ENCODE measurements around the gene NOX1. TPM values are rescaled to one million over a fixed set of nuclear protein-coding genes. Genes with fewer than 3 reads are reported as not detected.

The NOX1 gene
- not detected for polyA plus RNA-seq (2013, experiment 1 of 4)
- not detected for polyA plus RNA-seq (2013, experiment 2 of 4)
- polyA plus RNA-seq (2013, experiment 3 of 4), result not detected
- not detected for polyA plus RNA-seq (2013, experiment 4 of 4)

- Histone ChIP-seq H3K36me3 (ENCODE audit: control insufficient read depth, insufficient read depth, low read length) (no peaks in the 10 kb centered on the region), H3K27ac (ENCODE audit: insufficient read depth, low read depth, low read length, poor library complexity, severe bottlenecking) (no peak within 1 kb of the TSS), H3K27me3 (ENCODE audit: control insufficient read depth, insufficient read depth, low read length, poor library complexity, severe bottlenecking) (no peaks in the 10 kb centered on the region), H3K9me3 (ENCODE audit: control insufficient read depth, low read length) (no peaks in the 10 kb centered on the region), H3K4me1 (ENCODE audit: control insufficient read depth, insufficient read depth, low read length) (no peaks in the 10 kb centered on the region), H3K4me3 (ENCODE audit: insufficient read depth, low read depth, low read length) (no peak within 1 kb of the TSS)
- 71 to 77% methylated on average over 2 of the region's 2 CpGs for WGBS, 2 experiments
Measured at GRCh38 chrX:100874325-100874724, at the start of gene NOX1. Gene NOX1 (minus strand): TSS chrX:100874359. CDS start chrX:100874139, 220 bp downstream.

- Histone ChIP-seq H3K9me3 (ENCODE audit: control insufficient read depth, low read length) (no peaks in the 10 kb centered on the region), H3K36me3 (ENCODE audit: control insufficient read depth, insufficient read depth, low read length) (no peaks in the 10 kb centered on the region), H3K27ac (ENCODE audit: insufficient read depth, low read depth, low read length, poor library complexity, severe bottlenecking) (no peak overlapping the region), H3K4me1 (ENCODE audit: control insufficient read depth, insufficient read depth, low read length) (no peaks in the 10 kb centered on the region), H3K4me3 (ENCODE audit: insufficient read depth, low read depth, low read length) (no peak overlapping the region), H3K27me3 (ENCODE audit: control insufficient read depth, insufficient read depth, low read length, poor library complexity, severe bottlenecking) (no peaks in the 10 kb centered on the region)
- 80% methylated on average over 1 of the region's 2 CpGs; no CpG with 5 or more reads in 1 of the 2 experiments for WGBS, 2 experiments
Measured at GRCh38 chrX:100915562-100915961, 41.4 kb upstream of the NOX1 start.

- Histone ChIP-seq H3K27ac (ENCODE audit: insufficient read depth, low read depth, low read length, poor library complexity, severe bottlenecking) (no peak overlapping the region), H3K9me3 (ENCODE audit: control insufficient read depth, low read length) (no peaks in the 10 kb centered on the region), H3K36me3 (ENCODE audit: control insufficient read depth, insufficient read depth, low read length) (no peaks in the 10 kb centered on the region), H3K4me3 (ENCODE audit: insufficient read depth, low read depth, low read length) (no peak overlapping the region), H3K27me3 (ENCODE audit: control insufficient read depth, insufficient read depth, low read length, poor library complexity, severe bottlenecking) (no peaks in the 10 kb centered on the region), H3K4me1 (ENCODE audit: control insufficient read depth, insufficient read depth, low read length) (no peaks in the 10 kb centered on the region)
- 92 to 100% methylated on average over 2 of the region's 3 CpGs for WGBS, 2 experiments
Measured at GRCh38 chrX:100913111-100913510, 39.0 kb upstream of the NOX1 start.

- 70 to 91% methylated on average over 1 of the region's 1 CpG for WGBS, 2 experiments
- Histone ChIP-seq H3K9me3 (ENCODE audit: control insufficient read depth, low read length) (no peaks in the 10 kb centered on the region), H3K27me3 (ENCODE audit: control insufficient read depth, insufficient read depth, low read length, poor library complexity, severe bottlenecking) (no peaks in the 10 kb centered on the region), H3K4me3 (ENCODE audit: insufficient read depth, low read depth, low read length) (no peak overlapping the region), H3K4me1 (ENCODE audit: control insufficient read depth, insufficient read depth, low read length) (no peaks in the 10 kb centered on the region), H3K36me3 (ENCODE audit: control insufficient read depth, insufficient read depth, low read length) (no peaks in the 10 kb centered on the region), H3K27ac (ENCODE audit: insufficient read depth, low read depth, low read length, poor library complexity, severe bottlenecking) (no peak overlapping the region)
Measured at GRCh38 chrX:100911731-100912130, 37.6 kb upstream of the NOX1 start.

GRCh38 chrX:100905620-100906019, 31.5 kb upstream of the NOX1 start:
- Histone ChIP-seq H3K4me1 (ENCODE audit: control insufficient read depth, insufficient read depth, low read length) (no peaks in the 10 kb centered on the region), H3K4me3 (ENCODE audit: insufficient read depth, low read depth, low read length) (no peak overlapping the region), H3K9me3 (ENCODE audit: control insufficient read depth, low read length) (no peaks in the 10 kb centered on the region), H3K27ac (ENCODE audit: insufficient read depth, low read depth, low read length, poor library complexity, severe bottlenecking) (no peak overlapping the region), H3K27me3 (ENCODE audit: control insufficient read depth, insufficient read depth, low read length, poor library complexity, severe bottlenecking) (no peaks in the 10 kb centered on the region), H3K36me3 (ENCODE audit: control insufficient read depth, insufficient read depth, low read length) (no peaks in the 10 kb centered on the region)

- Histone ChIP-seq H3K27me3 (ENCODE audit: control insufficient read depth, insufficient read depth, low read length, poor library complexity, severe bottlenecking) (no peaks in the 10 kb centered on the region), H3K27ac (ENCODE audit: insufficient read depth, low read depth, low read length, poor library complexity, severe bottlenecking) (no peak overlapping the region), H3K4me1 (ENCODE audit: control insufficient read depth, insufficient read depth, low read length) (no peaks in the 10 kb centered on the region), H3K4me3 (ENCODE audit: insufficient read depth, low read depth, low read length) (no peak overlapping the region), H3K36me3 (ENCODE audit: control insufficient read depth, insufficient read depth, low read length) (no peaks in the 10 kb centered on the region), H3K9me3 (ENCODE audit: control insufficient read depth, low read length) (no peaks in the 10 kb centered on the region)
- 89 to 95% methylated on average over 2 of the region's 2 CpGs for WGBS, 2 experiments
Measured at GRCh38 chrX:100904433-100904832, 30.3 kb upstream of the NOX1 start.

- Histone ChIP-seq H3K36me3 (ENCODE audit: control insufficient read depth, insufficient read depth, low read length) (no peaks in the 10 kb centered on the region), H3K4me1 (ENCODE audit: control insufficient read depth, insufficient read depth, low read length) (no peaks in the 10 kb centered on the region), H3K9me3 (ENCODE audit: control insufficient read depth, low read length) (no peaks in the 10 kb centered on the region), H3K27ac (ENCODE audit: insufficient read depth, low read depth, low read length, poor library complexity, severe bottlenecking) (no peak overlapping the region), H3K27me3 (ENCODE audit: control insufficient read depth, insufficient read depth, low read length, poor library complexity, severe bottlenecking) (no peaks in the 10 kb centered on the region), H3K4me3 (ENCODE audit: insufficient read depth, low read depth, low read length) (no peak overlapping the region)
- 23% methylated on average over 5 of the region's 5 CpGs for WGBS, 2 experiments
Measured at GRCh38 chrX:100895365-100896075, 21.4 kb upstream of the NOX1 start.

GRCh38 chrX:100883654-100884053, 9.5 kb upstream of the NOX1 start:
- Histone ChIP-seq H3K4me3 (ENCODE audit: insufficient read depth, low read depth, low read length) (no peak overlapping the region), H3K4me1 (ENCODE audit: control insufficient read depth, insufficient read depth, low read length) (no peaks in the 10 kb centered on the region), H3K27me3 (ENCODE audit: control insufficient read depth, insufficient read depth, low read length, poor library complexity, severe bottlenecking) (no peaks in the 10 kb centered on the region), H3K27ac (ENCODE audit: insufficient read depth, low read depth, low read length, poor library complexity, severe bottlenecking) (no peak overlapping the region), H3K9me3 (ENCODE audit: control insufficient read depth, low read length) (no peaks in the 10 kb centered on the region), H3K36me3 (ENCODE audit: control insufficient read depth, insufficient read depth, low read length) (no peaks in the 10 kb centered on the region)
- 40 to 73% methylated on average over 1 to 4 of the region's 4 CpGs for WGBS, 2 experiments

- WGBS, 2 experiments, result 98 to 100% methylated on average over 1 to 2 of the region's 2 CpGs
- Histone ChIP-seq H3K36me3 (ENCODE audit: control insufficient read depth, insufficient read depth, low read length) (no peaks in the 10 kb centered on the region), H3K4me3 (ENCODE audit: insufficient read depth, low read depth, low read length) (no peak overlapping the region), H3K9me3 (ENCODE audit: control insufficient read depth, low read length) (no peaks in the 10 kb centered on the region), H3K4me1 (ENCODE audit: control insufficient read depth, insufficient read depth, low read length) (no peaks in the 10 kb centered on the region), H3K27ac (ENCODE audit: insufficient read depth, low read depth, low read length, poor library complexity, severe bottlenecking) (no peak overlapping the region), H3K27me3 (ENCODE audit: control insufficient read depth, insufficient read depth, low read length, poor library complexity, severe bottlenecking) (no peaks in the 10 kb centered on the region)
Measured at GRCh38 chrX:100880368-100880767, 6.2 kb upstream of the NOX1 start.

GRCh38 chrX:100871594-100872560, 2.3 kb downstream of the NOX1 start:
- Histone ChIP-seq H3K27me3 (ENCODE audit: control insufficient read depth, insufficient read depth, low read length, poor library complexity, severe bottlenecking) (no peaks in the 10 kb centered on the region), H3K27ac (ENCODE audit: insufficient read depth, low read depth, low read length, poor library complexity, severe bottlenecking) (no peak overlapping the region), H3K4me3 (ENCODE audit: insufficient read depth, low read depth, low read length) (no peak overlapping the region), H3K36me3 (ENCODE audit: control insufficient read depth, insufficient read depth, low read length) (no peaks in the 10 kb centered on the region), H3K9me3 (ENCODE audit: control insufficient read depth, low read length) (no peaks in the 10 kb centered on the region), H3K4me1 (ENCODE audit: control insufficient read depth, insufficient read depth, low read length) (no peaks in the 10 kb centered on the region)
- WGBS, 2 experiments, result 91 to 95% methylated on average over 7 to 8 of the region's 9 CpGs
